Activated gamma-delta T cell treated with Interleukin-2 at 50 U/mL for 16 hours (primary cell): ENCODE measurements around the gene CRELD1.

Source experiments
- DNase-seq: peaks from one replicate; pipeline ENCODE4 v3.0.0-alpha.2; 2020

Gene CRELD1

DNA sequence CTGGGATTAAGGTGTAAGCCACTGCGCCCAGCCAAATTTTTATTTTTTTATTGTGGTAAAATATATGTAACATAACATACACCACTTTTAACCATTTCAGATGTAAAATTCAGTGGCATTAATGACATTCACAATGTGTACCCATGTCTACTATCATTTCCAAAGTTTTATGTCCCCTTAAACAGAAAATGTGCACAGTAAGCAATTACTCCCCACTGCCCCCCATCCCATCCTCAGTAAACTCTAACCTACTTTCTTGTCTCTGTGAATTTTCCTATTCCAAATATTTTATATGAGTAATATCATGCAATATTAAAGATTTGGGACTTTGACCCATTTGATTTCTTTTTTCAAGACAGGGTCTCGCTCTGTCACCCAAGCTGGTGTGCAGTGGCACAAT lies 33.2 kb downstream of the CRELD1 start:
- DNase-seq = no peak

- no peak for DNase-seq
These were observed 36.0 kb downstream of the CRELD1 start for GRCh38 chr3:9969632-9970019.

- DNase-seq = no peak
These were observed 36.5 kb downstream of the CRELD1 start for GRCh38 chr3:9970020-9970652.

DNA sequence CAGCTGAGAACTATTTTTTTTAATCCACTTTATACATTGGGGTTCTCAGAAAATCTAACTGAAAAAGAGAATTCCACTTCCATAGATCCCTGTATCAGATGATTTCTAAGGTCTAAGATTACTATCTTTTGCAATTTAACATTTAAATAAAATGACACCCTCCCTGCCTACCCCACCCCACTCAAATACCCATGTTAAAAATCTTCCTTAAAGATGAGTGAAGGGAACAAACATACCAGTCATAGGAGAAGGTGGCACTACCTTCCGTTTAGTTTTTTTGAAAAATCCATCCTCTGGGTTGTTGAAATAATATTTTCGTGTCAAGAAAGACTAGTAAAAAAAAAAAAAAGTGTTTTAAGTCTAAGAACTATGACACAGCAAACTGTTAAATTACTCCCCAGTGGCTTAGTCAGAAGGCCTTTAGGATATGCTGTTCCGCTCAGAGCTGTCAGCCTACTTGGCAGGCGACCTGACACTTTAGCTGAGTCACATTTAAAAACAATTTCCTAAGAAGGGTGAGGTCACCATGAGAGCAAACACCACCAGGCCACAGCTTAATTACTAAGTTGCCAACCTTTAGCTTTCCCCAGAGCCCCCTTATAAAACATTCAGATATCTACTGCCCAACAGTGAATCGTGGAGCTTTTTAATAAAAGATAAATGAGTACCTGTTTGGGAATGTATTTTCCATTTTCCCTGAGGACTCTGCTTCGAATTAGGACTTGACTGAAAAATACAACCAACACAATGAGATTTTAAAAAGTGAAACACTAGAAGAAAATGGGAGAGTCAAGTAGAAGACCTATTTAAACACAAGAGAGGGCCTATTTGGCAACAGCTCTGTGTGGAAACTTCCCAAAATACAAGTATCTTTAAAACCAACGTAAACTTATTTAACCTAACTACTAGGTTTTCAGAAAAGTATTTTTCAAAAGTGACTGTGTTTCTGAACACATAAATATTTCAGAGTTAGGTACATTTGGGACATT lies 43.4 kb downstream of the CRELD1 start:
- DNase-seq = no peak

DNA sequence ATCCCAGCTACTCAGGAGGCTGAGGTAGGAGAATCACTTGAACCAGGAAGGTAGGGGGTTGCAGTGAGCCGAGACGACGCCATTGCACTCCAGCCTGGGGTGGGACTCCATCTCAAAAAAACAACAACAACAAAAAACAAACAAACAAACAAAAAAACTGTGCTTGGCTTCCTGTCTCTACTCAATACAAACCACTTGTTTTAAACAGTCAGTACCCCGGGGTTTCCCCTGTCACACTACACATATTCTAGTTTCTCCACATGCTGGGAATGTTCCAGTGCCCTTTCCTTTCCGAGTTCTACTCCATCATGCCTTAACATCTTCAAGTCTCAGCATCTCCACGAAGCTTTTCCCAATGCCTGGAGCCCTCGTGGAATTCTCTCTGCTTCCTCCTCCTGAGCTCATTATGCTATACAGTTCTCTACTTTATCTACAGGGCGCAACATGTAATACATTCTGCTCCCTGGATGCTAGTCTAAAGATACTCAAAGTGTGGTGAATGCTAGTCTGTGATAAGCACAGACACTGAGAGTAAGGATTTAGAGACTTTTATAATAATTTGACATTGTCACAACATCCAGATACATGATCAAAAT lies 45.2 kb downstream of the CRELD1 start:
- DNase-seq = no peak

GRCh38 chr3:9980251-9980650 lies 46.6 kb downstream of the CRELD1 start:
- no peak for DNase-seq

- no peak for DNase-seq
These were observed 52.6 kb downstream of the CRELD1 start for GRCh38 chr3:9986230-9986725.

DNA sequence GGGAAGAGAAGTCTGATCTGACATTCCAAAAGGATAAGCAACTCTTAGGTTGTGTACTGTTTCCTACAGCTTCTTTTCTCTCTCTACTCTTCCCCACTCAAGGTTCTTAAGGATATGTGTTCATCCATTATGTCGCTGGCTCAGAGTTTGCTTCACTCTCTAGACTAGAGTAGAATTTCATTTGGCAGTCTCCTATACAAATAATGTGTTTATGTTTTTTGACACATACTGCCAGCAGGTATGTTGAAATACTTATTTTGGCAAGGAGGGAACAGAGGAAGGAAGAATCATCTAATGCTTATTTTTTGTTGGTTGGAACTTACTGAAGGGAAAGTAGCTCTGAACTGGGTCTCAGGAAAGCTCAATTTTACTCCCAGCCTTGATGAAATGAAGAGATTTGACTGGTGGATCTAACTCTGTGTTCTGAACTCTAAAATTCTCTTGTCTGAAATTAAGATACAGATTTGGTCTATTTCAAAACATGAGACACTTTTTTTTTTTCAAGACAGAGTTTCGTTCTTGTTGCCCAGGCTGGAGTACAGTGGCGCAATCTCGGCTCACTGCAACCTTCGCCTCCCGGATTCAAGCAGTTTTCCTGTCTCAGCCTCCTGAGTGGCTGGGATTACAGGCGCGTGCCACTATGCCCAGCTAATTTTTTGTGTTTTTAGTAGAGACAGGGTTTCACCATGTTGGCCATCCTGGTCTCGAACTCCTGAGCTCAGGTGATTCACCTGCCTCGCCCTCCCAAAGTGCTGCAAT lies 60.6 kb downstream of the CRELD1 start:
- DNase-seq = no peak
